Endothelial cell of umbilical vein (primary cell): ENCODE measurements around the gene APOL2. TPM values are rescaled to one million over a fixed set of nuclear protein-coding genes. Genes with fewer than 3 reads are reported as not detected.

Experiments used
- BruUV-seq: library from RNA; stranded (reverse); fragments of 400-500 nt; replicated peaks from 2 replicates; lab custom pipeline; 2021; lab: Mats Ljungman, UMichigan
- CTCF ChIA-PET: fragments of 300-600, 350-600 bp; sonication (Branson Sonifier 250); formaldehyde crosslinking; loops from one replicate; lab custom pipeline; 2021; ENCODE audit warnings: antibody characterized with exemption, inconsistent platforms; lab: Charles Lee
- POLR2A ChIA-PET: fragments of 300-600, 350-600 bp; sonication (Branson Sonifier 250); formaldehyde crosslinking; loops from one replicate; lab custom pipeline; 2021; ENCODE audit warnings: antibody characterized with exemption, inconsistent platforms; lab: Charles Lee
- DNase-seq: peaks from one replicate; pipeline ENCODE4 v3.0.0-alpha.2; 2011; ENCODE audit warnings: low read depth, low spot score
- FAIRE-seq: peaks from 2 replicates; lab custom pipeline; 2011; peaks lifted over from hg19 to GRCh38; lab: Jason Lieb, UNC
- H2AFZ ChIP-seq: 2 replicates; pipeline ENCODE4 v1.6.0; 2012; ENCODE audit warnings: low read depth, low read length, control low read depth, inconsistent platforms
- H3K27ac ChIP-seq: 2 replicates; pipeline ENCODE4 v1.5.1; 2011; ENCODE audit warnings: low read depth, mild to moderate bottlenecking, control low read depth, low read length, moderate library complexity; ENCODE audit not compliant: insufficient read depth
- H3K27me3 ChIP-seq, 2 experiments: 2 replicates each; pipeline versions ENCODE4 v1.6.0 to v1.6.1; 2011; ENCODE audit warnings: low read length in 2 of 2, mixed read lengths in 1 of 2; ENCODE audit not compliant: control insufficient read depth in 2 of 2, insufficient read depth in 2 of 2
- H3K36me3 ChIP-seq, 2 experiments: 2 replicates in 1 of 2; 3 replicates in 1 of 2; pipeline ENCODE4 v1.5.1; 2011; ENCODE audit warnings: low read length in 2 of 2, mild to moderate bottlenecking in 1 of 2, moderate library complexity in 1 of 2; ENCODE audit not compliant: control insufficient read depth in 2 of 2, insufficient read depth in 2 of 2; ENCODE audit errors: extremely low read depth in 1 of 2
- H3K4me1 ChIP-seq: 3 replicates; pipeline ENCODE4 v1.5.1; 2011; ENCODE audit warnings: mild to moderate bottlenecking, low read length; ENCODE audit not compliant: control insufficient read depth, insufficient read depth; ENCODE audit errors: extremely low read depth
- H3K4me2 ChIP-seq: 2 replicates; pipeline ENCODE4 v1.6.1; 2011; ENCODE audit warnings: low read length, control low read depth, mixed read lengths; ENCODE audit not compliant: insufficient read depth
- H3K4me3 ChIP-seq, 3 experiments: fragments of 200-600 bp in 1 of 3; sonication (generic), shearing (Covaris generic) in 1 of 3; replicated peaks in 1 of 3; 2 replicates each; pipeline ENCODE4 v1.5.1; 2011 to 2016; ENCODE audit warnings: control low read depth in 3 of 3, low read length in 3 of 3, mild to moderate bottlenecking in 2 of 3, inconsistent platforms in 1 of 3, low read depth in 1 of 3, moderate library complexity in 1 of 3; ENCODE audit not compliant: insufficient read depth in 1 of 3
- H3K79me2 ChIP-seq: 2 replicates; pipeline ENCODE4 v1.6.0; 2012; ENCODE audit warnings: low read length, inconsistent platforms; ENCODE audit not compliant: control insufficient read depth, insufficient read depth
- H3K9ac ChIP-seq: replicated peaks from 2 replicates; pipeline ENCODE3; 2011; ENCODE audit warnings: low read length, control low read depth; ENCODE audit not compliant: insufficient read depth; ENCODE audit errors: extremely low read depth
- H3K9me1 ChIP-seq: replicated peaks from 3 replicates; pipeline ENCODE4 v1.6.0; 2011; ENCODE audit warnings: mild to moderate bottlenecking, low read length; ENCODE audit not compliant: control insufficient read depth, insufficient read depth; ENCODE audit errors: extremely low read depth
- H3K9me3 ChIP-seq: replicated peaks from 2 replicates; pipeline ENCODE4 v1.5.1; 2012; ENCODE audit warnings: low read length, inconsistent platforms; ENCODE audit not compliant: control insufficient read depth, insufficient read depth
- H4K20me1 ChIP-seq: replicated peaks from 2 replicates; pipeline ENCODE3; 2011; ENCODE audit warnings: mild to moderate bottlenecking, low read length; ENCODE audit not compliant: control insufficient read depth, insufficient read depth; ENCODE audit errors: extremely low read depth
- CTCF ChIP-seq, 2 donors: IDR thresholded peaks; 1 replicate in 1 of 2; 2 replicates in 1 of 2; pipeline ENCODE4 v1.5.1; 2011; ENCODE audit warnings: low read length in 2 of 2, mild to moderate bottlenecking in 2 of 2, moderate library complexity in 2 of 2, control low read depth in 1 of 2, inconsistent platforms in 1 of 2, low read depth in 1 of 2; ENCODE audit not compliant: insufficient read depth in 1 of 2; ENCODE audit errors: extremely low read depth in 1 of 2
- EZH2 ChIP-seq: IDR thresholded peaks from 2 replicates; pipeline ENCODE4 v1.6.1; 2012; ENCODE audit warnings: borderline replicate concordance, low read depth, mild to moderate bottlenecking, moderate library complexity, low read length, inconsistent platforms; ENCODE audit not compliant: severe bottlenecking
- FOS ChIP-seq: IDR thresholded peaks from 2 replicates; pipeline ENCODE4 v1.6.1; 2011; ENCODE audit warnings: mild to moderate bottlenecking, low read length, moderate library complexity, borderline replicate concordance; ENCODE audit not compliant: insufficient read depth
- GATA2 ChIP-seq: IDR thresholded peaks from 2 replicates; pipeline ENCODE4 v1.7.0; 2011; ENCODE audit warnings: low read depth, mild to moderate bottlenecking, moderate library complexity, mixed read lengths, low read length; ENCODE audit not compliant: insufficient read length, insufficient read depth
- JUN ChIP-seq: IDR thresholded peaks from 2 replicates; pipeline ENCODE4 v1.6.1; 2011; ENCODE audit warnings: borderline replicate concordance, low read depth; ENCODE audit not compliant: insufficient read length, insufficient read depth
- MYC ChIP-seq: IDR thresholded peaks from one replicate; pipeline ENCODE4 v1.6.1; 2011; ENCODE audit warnings: mild to moderate bottlenecking, low read depth, low read length
- POLR2A ChIP-seq: IDR thresholded peaks from 2 replicates; pipeline ENCODE4 v1.6.1; 2012; ENCODE audit warnings: low read depth, mild to moderate bottlenecking, control low read depth, low read length
- POLR2AphosphoS5 ChIP-seq: IDR thresholded peaks from 2 replicates; pipeline ENCODE4 v1.6.1; 2012; ENCODE audit warnings: low read depth, mild to moderate bottlenecking, control low read depth, low read length, moderate library complexity; ENCODE audit not compliant: insufficient read depth
- dilution Hi-C: fragments of 300-500 bp; cut with MboI; formaldehyde crosslinking; loops from one replicate; pipeline ENCODE4 v1.15.0; 2019; ENCODE audit warnings: low sequenced_read_pairs; ENCODE audit not compliant: extremely low pct_ligation_motif_present
- intact Hi-C: fragments of 100-400 bp; cut with micrococcal nuclease; formaldehyde crosslinking; loops from one replicate; pipeline ENCODE4 v1.10.0; 2022
- polyA plus RNA-seq, 4 experiments: library from polyadenylated mRNA; depleted of rRNA in 3 of 4; stranded (reverse) in 3 of 4; unstranded in 1 of 4; fragments of >200 nt; gene quantifications; 2 replicates each; pipeline versions ENCODE4 v1.2.1 to v1.2.3, GENCODE V29; 2011 to 2012; ENCODE audit warnings: missing spikeins in 1 of 4
- total RNA-seq: library from RNA; stranded (reverse); gene quantifications from 2 replicates; pipeline ENCODE4 v1.2.3, GENCODE V29; 2021
- TF ChIP-seq, protein P1 (sequence below): IDR thresholded peaks from 2 replicates; pipeline ENCODE4 v1.6.1; 2011; ENCODE audit not compliant: insufficient read depth, insufficient read length

The APOL2 gene
- total and polyA plus RNA-seq, 2 donors (not counting 3 experiments of a cell fraction or from before 2014, with no cell fraction given): 16.9 to 37.6 TPM

- intact Hi-C loops: no loop called here
These were observed 16.4 kb downstream of the APOL2 start for GRCh38 chr22:36222887-36223450.

More at GRCh38 chr22:36222887-36223450, 16.4 kb downstream of the APOL2 start:
- Histone ChIP-seq H3K9ac (no peak overlapping the region), H3K36me3 (peaks cover 2 to 7% of the 10 kb centered on the region in 2 experiments), H3K4me1 (peaks cover 4% of the 10 kb centered on the region), H3K27me3 (peaks cover 4 to 5% of the 10 kb centered on the region in 2 experiments), H3K27ac (no peak overlapping the region), H3K9me1 (no peaks in the 10 kb centered on the region), H3K79me2 (no peaks in the 10 kb centered on the region), H3K4me2 (no peak overlapping the region), H3K4me3 (no peak overlapping the region), H2AFZ (no peak overlapping the region), H3K9me3 (no peaks in the 10 kb centered on the region), H4K20me1 (no peaks in the 10 kb centered on the region)
- DNase-seq: no peak
- ChIA-PET POLR2A (no interaction called here), CTCF (interaction anchor here (1.1 to 4.7 kb wide), 2 partner anchors 12 to 28 kb away, joined by 3 to 26 read pairs; no protein-coding TSS in a partner anchor)
- dilution Hi-C loops: no loop called here
- TF ChIP-seq JUN: no peak
- TF ChIP-seq EZH2: no peak
- TF ChIP-seq, protein P1, sequence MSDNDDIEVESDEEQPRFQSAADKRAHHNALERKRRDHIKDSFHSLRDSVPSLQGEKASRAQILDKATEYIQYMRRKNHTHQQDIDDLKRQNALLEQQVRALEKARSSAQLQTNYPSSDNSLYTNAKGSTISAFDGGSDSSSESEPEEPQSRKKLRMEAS: no peak
- TF ChIP-seq MYC: no peak
- TF ChIP-seq POLR2A: no peak
- TF ChIP-seq POLR2AphosphoS5: no peak
- no peak for TF ChIP-seq CTCF (IDR thresholded peaks at IDR 0.05; ENCODE audit: extremely low read depth in 1 of 2, insufficient read depth in 1 of 2, low read depth in 1 of 2, low read length in 2 of 2)
- no peak for TF ChIP-seq GATA2
- no peak for TF ChIP-seq FOS
- BruUV-seq: no TSS peak
- FAIRE-seq: no peak
